ENCODE data around the gene SNX25.
"Not testable (repeated sequence)": the region's sequence is repeated elsewhere in the genome, so short reads cannot be mapped to it uniquely, and the experiment has no call there.

The SNX25 gene

GRCh38 chr4:185194924-185195888 lies 14.2 kb upstream of the SNX25 start:
- CTCF ChIA-PET: interaction anchor here (0.7 to 1.9 kb wide), 3 partner anchors 12 to 190 kb away, joined by 3 to 15 read pairs (median 4); no protein-coding TSS in a partner anchor
- POLR2A ChIA-PET: no interaction called here
- DNase-seq (ENCODE audit: extremely low spot score): no peak
- TF ChIP-seq HDGF (IDR thresholded peaks at IDR 0.05; ENCODE audit: borderline replicate concordance) (no peak), SP1 (IDR thresholded peaks at IDR 0.05) (no peak), FOXK2 (IDR thresholded peaks at IDR 0.05) (no peak), ARNT (IDR thresholded peaks at IDR 0.05) (no peak), FOXA1 (IDR thresholded peaks at IDR 0.05) (no peak), BHLHE40 (IDR thresholded peaks at IDR 0.05; ENCODE audit: borderline replicate concordance) (no peak), L3MBTL2 (conservative IDR thresholded peaks at IDR 0.05) (no peak), NFRKB (IDR thresholded peaks at IDR 0.05) (no peak), LEF1 (IDR thresholded peaks at IDR 0.05; ENCODE audit: borderline replicate concordance) (no peak), TARDBP (IDR thresholded peaks at IDR 0.05) (no peak), ZNF384 (IDR thresholded peaks at IDR 0.05) (no peak), CTBP1 (IDR thresholded peaks at IDR 0.05; ENCODE audit: borderline replicate concordance) (no peak), ELF4 (IDR thresholded peaks at IDR 0.05) (no peak)
- TF ChIP-seq, protein P1, sequence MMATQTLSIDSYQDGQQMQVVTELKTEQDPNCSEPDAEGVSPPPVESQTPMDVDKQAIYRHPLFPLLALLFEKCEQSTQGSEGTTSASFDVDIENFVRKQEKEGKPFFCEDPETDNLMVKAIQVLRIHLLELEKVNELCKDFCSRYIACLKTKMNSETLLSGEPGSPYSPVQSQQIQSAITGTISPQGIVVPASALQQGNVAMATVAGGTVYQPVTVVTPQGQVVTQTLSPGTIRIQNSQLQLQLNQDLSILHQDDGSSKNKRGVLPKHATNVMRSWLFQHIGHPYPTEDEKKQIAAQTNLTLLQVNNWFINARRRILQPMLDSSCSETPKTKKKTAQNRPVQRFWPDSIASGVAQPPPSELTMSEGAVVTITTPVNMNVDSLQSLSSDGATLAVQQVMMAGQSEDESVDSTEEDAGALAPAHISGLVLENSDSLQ (IDR thresholded peaks at IDR 0.05): no peak

- TF ChIP-seq ZNF384 (IDR thresholded peaks at IDR 0.05) (no peak), LEF1 (IDR thresholded peaks at IDR 0.05; ENCODE audit: borderline replicate concordance) (no peak), ELF4 (IDR thresholded peaks at IDR 0.05) (no peak), NFRKB (IDR thresholded peaks at IDR 0.05) (no peak)
- TF ChIP-seq, protein P1 (IDR thresholded peaks at IDR 0.05): no peak
- ChIA-PET CTCF (interaction anchor here (0.6 to 1.9 kb wide), 4 partner anchors 13 to 191 kb away, joined by 4 to 15 read pairs (median 4); no protein-coding TSS in a partner anchor), POLR2A (interaction anchor here (1.3 kb wide), 1 partner anchor 10 kb away, joined by 3 read pairs; no protein-coding TSS in a partner anchor)
- no peak for DNase-seq (ENCODE audit: extremely low spot score)
Observed at GRCh38 chr4:185196437-185196836, 13.0 kb upstream of the SNX25 start.

DNA sequence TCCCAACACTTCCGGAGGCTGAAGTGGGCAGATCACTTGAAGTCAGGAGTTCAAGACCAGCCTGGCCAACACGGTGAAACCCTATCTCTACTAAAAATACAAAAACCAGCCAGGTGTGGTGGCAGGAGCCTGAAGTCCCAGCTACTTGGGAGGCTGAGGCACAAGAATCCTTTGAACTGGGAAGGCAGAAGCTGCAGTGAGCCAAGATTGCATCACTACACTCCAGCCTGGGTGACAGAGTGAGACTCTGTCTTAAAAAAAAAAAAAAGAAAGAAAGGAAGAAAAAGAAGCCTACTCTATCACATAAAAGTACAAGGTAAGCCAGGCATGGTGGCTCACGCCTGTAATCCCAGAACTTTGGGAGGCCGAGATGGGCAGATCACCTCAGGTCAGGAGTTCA lies 11.2 kb upstream of the SNX25 start:
- CTCF ChIA-PET: interaction anchor here (0.6 to 0.9 kb wide), 3 partner anchors 9 to 29 kb away, joined by 3 to 4 read pairs (median 3); no protein-coding TSS in a partner anchor
- POLR2A ChIA-PET: not testable (repeated sequence)

DNA sequence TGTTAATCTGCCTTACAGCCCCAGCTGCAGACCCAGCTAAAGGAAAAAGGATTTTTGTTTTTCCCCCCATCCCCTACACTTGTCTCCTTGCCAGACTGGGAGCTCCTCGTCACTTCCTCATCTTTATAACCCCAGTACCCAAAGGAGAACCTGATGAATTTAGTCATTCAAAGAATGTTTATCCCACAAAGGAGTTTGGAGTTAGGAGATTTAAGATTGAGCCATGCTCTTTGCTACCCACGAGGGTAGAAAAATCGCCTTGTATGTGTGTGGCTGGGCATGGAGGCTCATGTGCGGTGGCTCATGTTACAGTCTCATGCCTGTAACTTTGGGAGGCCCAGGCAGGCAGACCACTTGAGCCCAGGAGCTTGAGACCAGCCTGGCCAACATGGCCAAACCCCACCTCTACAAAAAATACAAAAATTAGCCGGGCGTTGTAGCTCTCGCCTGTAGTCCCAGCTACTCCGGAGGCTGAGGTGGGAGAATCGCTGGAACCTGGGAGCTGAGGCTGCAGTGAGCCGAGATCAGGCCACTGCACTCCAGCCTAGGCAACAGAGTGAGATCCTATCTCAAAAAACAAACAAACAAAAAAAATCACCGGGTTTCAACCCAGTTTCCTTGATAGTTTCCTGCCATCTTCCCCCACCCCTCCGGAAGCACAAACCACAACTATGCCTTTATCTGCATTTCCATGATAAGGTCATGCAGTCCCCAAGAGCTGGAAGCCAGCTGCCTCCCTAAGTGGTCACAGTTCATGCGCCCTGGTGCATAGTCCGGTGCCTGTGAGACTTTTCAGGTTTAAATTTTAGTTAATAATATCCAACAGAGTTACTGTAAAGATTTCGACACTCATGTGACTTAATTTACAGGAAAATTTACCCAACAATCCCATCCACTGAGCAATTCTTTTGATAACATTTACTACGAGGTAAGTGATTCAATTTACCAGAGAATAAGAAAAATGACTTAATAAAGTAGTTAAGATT lies 7.1 kb upstream of the SNX25 start:
- TF ChIP-seq ARNT (IDR thresholded peaks at IDR 0.05) (no peak), L3MBTL2 (conservative IDR thresholded peaks at IDR 0.05) (peak; percentile 44; the same call in 1 of the 2 replicates)
- DNase-seq (ENCODE audit: extremely low spot score): no peak
- POLR2A ChIA-PET: interaction anchor here (0.5 to 1.6 kb wide), 8 partner anchors 10 to 371 kb away, joined by 3 to 5 read pairs (median 4); partner anchors contain the start of gene SLC25A4
- CTCF ChIA-PET: interaction anchor here (0.7 to 1.0 kb wide), 2 partner anchors 18 to 290 kb away, joined by 3 read pairs; no protein-coding TSS in a partner anchor

More for the DNA sequence above, 11.2 kb upstream of the SNX25 start:
- DNase-seq (ENCODE audit: extremely low spot score): not testable (repeated sequence)

GRCh38 chr4:185202984-185203485 lies 6.4 kb upstream of the SNX25 start:
- no peak for TF ChIP-seq HDGF (IDR thresholded peaks at IDR 0.05; ENCODE audit: borderline replicate concordance)
- no peak for DNase-seq (ENCODE audit: extremely low spot score)
- ChIA-PET POLR2A (interaction anchor here (0.5 to 1.6 kb wide), 5 partner anchors 9 to 68 kb away, joined by 3 to 5 read pairs (median 4); partner anchors contain the start of gene SLC25A4), CTCF (interaction anchor here (0.7 kb wide), 1 partner anchor 290 kb away, joined by 3 read pairs; no protein-coding TSS in a partner anchor)

GRCh38 chr4:185203486-185204237 lies 5.7 kb upstream of the SNX25 start, which contains the start of gene CFAP97:
Gene CFAP97, minus strand, starts transcription at chr4:185204000. Its CDS starts 12,804 bp downstream, at chr4:185191196.
- ChIA-PET POLR2A (interaction anchor here (1.0 to 2.1 kb wide), 4 partner anchors 24 to 470 kb away, joined by 4 to 8 read pairs (median 5); partner anchors contain the start of genes CENPU and SLC25A4), CTCF (no interaction called here)
- TF ChIP-seq ZNF384 (IDR thresholded peaks at IDR 0.05): no peak
- TF ChIP-seq L3MBTL2 (conservative IDR thresholded peaks at IDR 0.05): peak; percentile 54; the same call in 1 of the 2 replicates
- DNase-seq (ENCODE audit: extremely low spot score): peak; percentile 43

Measured in HEK293T (cell line).